Ramos (cell line): ENCODE measurements around the gene USP20.

Experiments
- in situ Hi-C: fragments of 300-500 bp; cut with MboI; formaldehyde crosslinking; loops from one replicate; pipeline ENCODE4 v1.14.3; 2022; ENCODE audit warnings: low sequenced_read_pairs; ENCODE audit not compliant: unreplicated experiment

Gene USP20

GRCh38 chr9:129822898-129823541, 12.2 kb upstream of the USP20 start:
- in situ Hi-C loops: no loop called here

GRCh38 chr9:129823542-129823934, 11.7 kb upstream of the USP20 start:
- in situ Hi-C loops: no loop called here

- in situ Hi-C loops: no loop called here
Measured at GRCh38 chr9:129823935-129824601, 11.2 kb upstream of the USP20 start, which contains the start of gene TOR1A. TOR1A (minus strand) TSS chr9:129824136; CDS start chr9:129824085, 51 bp downstream.

GRCh38 chr9:129826344-129826743, 8.9 kb upstream of the USP20 start:
- in situ Hi-C loops: no loop called here

GRCh38 chr9:129826759-129827158, 8.5 kb upstream of the USP20 start:
- in situ Hi-C loops: no loop called here

- in situ Hi-C loops: no loop called here
Measured at GRCh38 chr9:129828051-129828450, 7.2 kb upstream of the USP20 start.

GRCh38 chr9:129828969-129829368, 6.3 kb upstream of the USP20 start:
- in situ Hi-C loops: no loop called here

- in situ Hi-C loops: no loop called here
Measured at GRCh38 chr9:129832982-129833381, 2.3 kb upstream of the USP20 start.

- in situ Hi-C loops: no loop called here
Measured at GRCh38 chr9:129834489-129835127, 650 bp upstream of the USP20 start.

- in situ Hi-C loops: no loop called here
Measured at GRCh38 chr9:129835860-129836223, 584 bp downstream of the USP20 start.

GRCh38 chr9:129836311-129837007, 1.2 kb downstream of the USP20 start:
- in situ Hi-C loops: no loop called here

GRCh38 chr9:129838707-129839259, 3.5 kb downstream of the USP20 start:
- in situ Hi-C loops: no loop called here

- in situ Hi-C loops: no loop called here
Measured at GRCh38 chr9:129839324-129840023, 4.2 kb downstream of the USP20 start.

GRCh38 chr9:129840034-129840433, 4.8 kb downstream of the USP20 start:
- in situ Hi-C loops: no loop called here

- in situ Hi-C loops: no loop called here
Measured at GRCh38 chr9:129841071-129841470, 5.8 kb downstream of the USP20 start.

- in situ Hi-C loops: no loop called here
Measured at GRCh38 chr9:129845373-129845772, 10.1 kb downstream of the USP20 start.

GRCh38 chr9:129848712-129849441, 13.6 kb downstream of the USP20 start:
- in situ Hi-C loops: no loop called here

GRCh38 chr9:129849901-129850300, 14.6 kb downstream of the USP20 start:
- in situ Hi-C loops: no loop called here

- in situ Hi-C loops: no loop called here
Measured at GRCh38 chr9:129850821-129851550, 15.7 kb downstream of the USP20 start.
